Stomach (tissue), 4 donors: ENCODE data around the gene KCNH8.

Experiments
- CTCF ChIP-seq, 7 experiments: fragments of 450-650 bp in 4 of 7; fragments of 200-600 bp in 3 of 7; sonication (generic) in 3 of 7; IDR thresholded peaks; one replicate each; pipeline ENCODE4 v1.5.1; 2016 to 2019; ENCODE audit warnings: antibody characterized with exemption in 7 of 7, control low read depth in 2 of 7, mild to moderate bottlenecking in 1 of 7
- EP300 ChIP-seq: sonication (generic); formaldehyde crosslinking; IDR thresholded peaks from one replicate; pipeline ENCODE4 v1.6.1; 2017; ENCODE audit warnings: antibody characterized with exemption
- POLR2AphosphoS5 ChIP-seq, 3 donors: sonication (generic); formaldehyde crosslinking; IDR thresholded peaks; one replicate each; pipeline ENCODE4 v1.6.1; 2016; ENCODE audit warnings: antibody characterized with exemption in 3 of 3

DNA sequence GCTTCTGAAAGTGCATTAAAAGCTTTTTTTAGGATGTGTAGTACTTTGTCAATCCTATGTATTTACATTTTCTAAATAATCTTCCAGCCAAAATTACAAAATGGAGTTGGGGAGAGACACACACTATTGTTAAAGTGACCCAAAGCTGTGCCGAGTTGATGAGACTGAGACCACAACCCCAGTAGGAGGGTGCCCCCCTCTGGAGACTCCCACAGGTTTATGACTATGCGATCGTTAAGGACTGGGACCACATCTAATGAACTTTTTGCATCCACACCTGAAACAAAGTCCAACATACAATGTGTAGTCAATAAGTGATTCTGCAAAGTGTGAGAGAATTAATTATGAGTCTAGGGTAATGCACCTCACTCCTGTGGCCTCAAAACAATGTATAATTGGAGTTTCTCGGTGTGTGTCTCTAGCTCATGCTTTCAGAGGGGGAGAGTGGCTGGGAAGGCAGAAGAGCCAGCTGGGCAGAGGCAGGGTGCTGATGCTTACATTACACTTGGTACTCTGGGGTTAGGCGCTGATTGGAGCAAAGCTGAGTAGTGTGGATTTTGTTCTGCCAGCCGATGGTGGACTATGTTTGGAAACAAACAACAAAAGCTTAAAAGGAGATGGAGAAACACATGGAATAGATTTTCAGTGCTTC, 102.8 kb downstream of the KCNH8 start:
- TF ChIP-seq CTCF (IDR thresholded peaks at IDR 0.05) (no peak), POLR2AphosphoS5 (IDR thresholded peaks at IDR 0.05) (no peak), EP300 (no peak)
